Measurements from ENCODE around the gene SRGAP3. TPM values are rescaled to one million over a fixed set of nuclear protein-coding genes. Genes with fewer than 3 reads are reported as not detected.

The SRGAP3 gene
- total RNA-seq, 1 donor, result 2.5 TPM

- Histone ChIP-seq H3K4me1 (ENCODE audit: insufficient read depth, low read length) (no peaks in the 10 kb centered on the region), H3K9me3 (ENCODE audit: low read depth, low read length) (no peaks in the 10 kb centered on the region), H3K4me2 (ENCODE audit: insufficient read depth, low read length) (no peak overlapping the region), H3K4me3 (ENCODE audit: insufficient read depth, low read length) (no peak overlapping the region), H3K36me3 (ENCODE audit: insufficient read depth, low read length) (no peaks in the 10 kb centered on the region), H4K20me1 (ENCODE audit: insufficient read depth, low read length) (no peaks in the 10 kb centered on the region), H3K27ac (ENCODE audit: low read depth, low read length) (no peak overlapping the region), H2AFZ (ENCODE audit: low read length) (no peak overlapping the region), H3K27me3 (ENCODE audit: insufficient read depth, low read length) (peaks cover 2% of the 10 kb centered on the region), H3K79me2 (ENCODE audit: insufficient read depth, low read length) (no peaks in the 10 kb centered on the region)
- DNase-seq (ENCODE audit: insufficient read length, low spot score, missing footprints), result no peak
- TF ChIP-seq CTCF (IDR thresholded peaks at IDR 0.05; ENCODE audit: extremely low read depth, low read depth, low read length), result no peak
Observed at GRCh38 chr3:9173445-9173844, 76.0 kb downstream of the SRGAP3 start.

- no peak for DNase-seq (ENCODE audit: insufficient read length, low spot score, missing footprints)
- H3K9me3 ChIP-seq (ENCODE audit: low read depth, low read length), result no peaks in the 10 kb centered on the region
- no peak overlapping the region for H3K4me3 ChIP-seq (ENCODE audit: insufficient read depth, low read length)
- H4K20me1 ChIP-seq (ENCODE audit: insufficient read depth, low read length), result no peaks in the 10 kb centered on the region
- no peak overlapping the region for H2AFZ ChIP-seq (ENCODE audit: low read length)
- H3K4me2 ChIP-seq (ENCODE audit: insufficient read depth, low read length), result no peak overlapping the region
- H3K79me2 ChIP-seq (ENCODE audit: insufficient read depth, low read length), result no peaks in the 10 kb centered on the region
- H3K27me3 ChIP-seq (ENCODE audit: insufficient read depth, low read length), result peaks cover 2% of the 10 kb centered on the region
- no peaks in the 10 kb centered on the region for H3K4me1 ChIP-seq (ENCODE audit: insufficient read depth, low read length)
- TF ChIP-seq CTCF (IDR thresholded peaks at IDR 0.05; ENCODE audit: extremely low read depth, low read depth, low read length), result no peak
- no peak overlapping the region for H3K27ac ChIP-seq (ENCODE audit: low read depth, low read length)
- H3K36me3 ChIP-seq (ENCODE audit: insufficient read depth, low read length), result no peaks in the 10 kb centered on the region
Observed at GRCh38 chr3:9172851-9173321, 76.6 kb downstream of the SRGAP3 start.

GRCh38 chr3:9170851-9171160 is 78.6 kb downstream of the SRGAP3 start:
- no peak overlapping the region for H2AFZ ChIP-seq (ENCODE audit: low read length)
- no peak for TF ChIP-seq CTCF (IDR thresholded peaks at IDR 0.05; ENCODE audit: extremely low read depth, low read depth, low read length)
- no peak overlapping the region for H3K27ac ChIP-seq (ENCODE audit: low read depth, low read length)
- H3K4me2 ChIP-seq (ENCODE audit: insufficient read depth, low read length), result no peak overlapping the region
- H3K27me3 ChIP-seq (ENCODE audit: insufficient read depth, low read length), result no peaks in the 10 kb centered on the region
- H4K20me1 ChIP-seq (ENCODE audit: insufficient read depth, low read length), result no peaks in the 10 kb centered on the region
- no peaks in the 10 kb centered on the region for H3K9me3 ChIP-seq (ENCODE audit: low read depth, low read length)
- H3K36me3 ChIP-seq (ENCODE audit: insufficient read depth, low read length), result no peaks in the 10 kb centered on the region
- no peak overlapping the region for H3K4me3 ChIP-seq (ENCODE audit: insufficient read depth, low read length)
- no peaks in the 10 kb centered on the region for H3K79me2 ChIP-seq (ENCODE audit: insufficient read depth, low read length)
- no peak for DNase-seq (ENCODE audit: insufficient read length, low spot score, missing footprints)
- no peaks in the 10 kb centered on the region for H3K4me1 ChIP-seq (ENCODE audit: insufficient read depth, low read length)

GRCh38 chr3:9169956-9170850 is 79.2 kb downstream of the SRGAP3 start:
- Histone ChIP-seq H3K36me3 (ENCODE audit: insufficient read depth, low read length) (no peaks in the 10 kb centered on the region), H3K4me1 (ENCODE audit: insufficient read depth, low read length) (no peaks in the 10 kb centered on the region), H4K20me1 (ENCODE audit: insufficient read depth, low read length) (no peaks in the 10 kb centered on the region), H3K4me2 (ENCODE audit: insufficient read depth, low read length) (no peak overlapping the region), H2AFZ (ENCODE audit: low read length) (no peak overlapping the region), H3K27ac (ENCODE audit: low read depth, low read length) (no peak overlapping the region), H3K9me3 (ENCODE audit: low read depth, low read length) (no peaks in the 10 kb centered on the region), H3K27me3 (ENCODE audit: insufficient read depth, low read length) (no peaks in the 10 kb centered on the region), H3K4me3 (ENCODE audit: insufficient read depth, low read length) (no peak overlapping the region), H3K79me2 (ENCODE audit: insufficient read depth, low read length) (no peaks in the 10 kb centered on the region)
- no peak for TF ChIP-seq CTCF (IDR thresholded peaks at IDR 0.05; ENCODE audit: extremely low read depth, low read depth, low read length)
- DNase-seq (ENCODE audit: insufficient read length, low spot score, missing footprints), result no peak
